Transverse colon (tissue), 4 donors: ENCODE results near the gene CBLIF.
"Not testable (repeated sequence)": the region's sequence is repeated elsewhere in the genome, so short reads cannot be mapped to it uniquely, and the experiment has no call there.

Experiments
- CTCF ChIP-seq, 5 experiments: fragments of 200-600 bp in 3 of 5; fragments of 450-650 bp in 2 of 5; sonication (generic) in 3 of 5; IDR thresholded peaks; 1 replicate in 2 of 5; 2 replicates in 3 of 5; pipeline ENCODE4 v1.5.1; 2016 to 2017; ENCODE audit warnings: antibody characterized with exemption in 5 of 5, inconsistent platforms in 3 of 5, mild to moderate bottlenecking in 2 of 5, moderate library complexity in 1 of 5
- POLR2A ChIP-seq: fragments of 450-650 bp; IDR thresholded peaks from one replicate; pipeline ENCODE4 v1.6.1; 2016; ENCODE audit warnings: antibody characterized with exemption, mild to moderate bottlenecking, moderate library complexity
- POLR2AphosphoS5 ChIP-seq, 3 donors: sonication (generic); formaldehyde crosslinking; IDR thresholded peaks; one replicate each; pipeline ENCODE4 v1.6.1; 2016; ENCODE audit warnings: antibody characterized with exemption in 3 of 3

DNA sequence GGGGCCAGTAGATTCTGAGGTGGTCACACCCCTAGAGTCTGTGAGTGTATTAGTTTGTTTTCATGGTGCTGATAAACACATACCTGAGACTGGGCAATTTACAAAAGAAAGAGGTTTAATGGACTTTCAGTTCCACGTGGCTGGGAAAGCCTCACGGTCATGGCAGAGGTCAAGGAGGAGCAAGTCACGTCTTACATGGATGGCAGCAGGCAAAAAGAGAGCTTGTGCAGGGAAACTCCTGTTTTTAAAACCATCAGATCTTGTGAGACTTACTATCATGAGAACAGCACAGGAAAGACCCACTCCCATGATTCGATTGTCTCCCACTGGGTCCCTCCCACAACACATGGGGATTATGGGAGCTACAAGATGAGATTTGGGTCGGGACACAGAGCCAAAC, 60.9 kb downstream of the CBLIF start:
- not testable (repeated sequence) for TF ChIP-seq CTCF (IDR thresholded peaks at IDR 0.05); POLR2A; POLR2AphosphoS5 (IDR thresholded peaks at IDR 0.05)
